VCaP (cell line): ENCODE results near the gene PARVB.

ENCODE experiments used
- H3K27ac ChIP-seq: fragments of 450-650 bp; 2 replicates; pipeline ENCODE4 v1.5.1; 2017
- CTCF ChIP-seq: fragments of 450-650 bp; conservative IDR thresholded peaks from 2 replicates; pipeline ENCODE4 v1.5.1; 2017; ENCODE audit warnings: mild to moderate bottlenecking, moderate library complexity

The PARVB gene

DNA sequence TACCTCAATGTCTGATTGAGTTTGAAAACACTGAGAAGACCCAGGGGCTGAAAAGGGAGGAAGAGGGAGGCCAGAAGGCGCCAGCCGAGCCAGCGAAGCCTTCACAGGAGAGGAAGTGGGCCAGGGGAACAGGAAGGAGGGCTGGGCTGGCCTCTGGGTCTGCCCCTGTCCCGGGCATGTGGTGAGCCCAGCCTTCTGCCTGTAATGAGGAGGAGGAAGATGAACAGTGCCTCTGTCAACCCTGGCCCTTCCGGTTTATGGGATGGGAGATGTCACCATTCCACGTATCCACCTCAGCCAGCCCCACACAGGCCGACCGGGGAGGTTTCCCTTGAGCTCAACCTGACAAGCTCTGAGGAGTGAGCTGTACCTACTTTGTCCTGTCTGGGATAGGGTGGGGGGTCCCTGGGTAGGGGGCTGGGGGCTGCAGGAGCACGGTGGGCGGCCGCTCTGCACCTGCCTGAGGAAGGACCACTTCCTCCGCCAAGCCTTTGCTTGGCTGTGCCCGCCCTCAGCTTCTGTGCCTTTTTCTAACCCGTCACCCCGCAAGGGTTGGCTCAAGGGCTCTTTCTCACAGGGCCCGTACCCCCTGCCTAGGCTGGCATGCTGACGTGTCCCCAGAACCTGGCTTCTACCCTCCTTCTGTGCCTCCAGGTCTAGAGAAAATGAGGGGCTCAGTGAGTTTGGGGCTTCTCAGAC is 158.6 kb downstream of the PARVB start:
- TF ChIP-seq CTCF, result no peak
- no peak overlapping the region for H3K27ac ChIP-seq

- TF ChIP-seq CTCF, result no peak
- H3K27ac ChIP-seq, result no peak overlapping the region
Observed at GRCh38 chr22:44183287-44183588, 159.1 kb downstream of the PARVB start.

DNA sequence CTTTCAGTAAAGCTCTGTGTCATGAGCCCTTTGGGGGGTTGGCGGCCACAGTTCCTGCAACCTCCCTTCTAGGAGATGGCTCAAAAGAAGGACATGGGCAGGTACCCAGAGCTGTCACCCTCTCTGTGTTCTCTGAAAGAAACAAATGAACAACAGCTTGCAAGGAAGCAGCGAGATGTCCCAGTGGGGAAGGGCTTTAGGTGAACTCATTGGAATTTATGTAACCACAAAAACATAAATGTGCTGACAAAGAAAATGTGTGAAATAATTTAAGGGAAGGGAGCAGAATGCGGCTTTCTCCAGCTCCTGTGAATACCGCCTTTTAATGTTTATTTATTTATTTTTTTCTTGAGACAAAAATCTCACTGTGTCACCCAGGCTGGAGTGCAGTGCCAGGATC is 159.9 kb downstream of the PARVB start:
- peak overlapping the region; percentile 52 for H3K27ac ChIP-seq
- TF ChIP-seq CTCF, result no peak

- peak overlapping the region; percentile 52 for H3K27ac ChIP-seq
- no peak for TF ChIP-seq CTCF
Observed at GRCh38 chr22:44185237-44186120, 161.4 kb downstream of the PARVB start.

DNA sequence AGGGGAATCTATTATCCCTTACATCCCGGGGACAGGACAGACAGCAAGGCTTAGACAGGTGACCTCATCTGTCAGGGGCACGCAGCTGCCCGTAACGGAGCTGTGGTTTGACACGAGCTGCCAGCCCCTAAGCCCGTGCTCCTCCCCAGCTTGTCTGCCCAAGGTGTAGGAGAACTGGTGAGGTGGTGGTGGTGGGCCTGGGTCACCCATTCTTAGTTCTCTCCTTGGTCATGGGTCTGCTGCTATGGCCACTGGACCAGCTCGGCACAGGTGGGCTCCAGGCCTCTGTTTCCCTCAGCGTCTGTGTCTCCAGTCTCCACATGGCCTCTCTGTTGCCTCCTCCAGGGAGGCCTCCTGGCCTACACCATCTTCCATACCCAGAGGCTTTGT is 162.0 kb downstream of the PARVB start:
- no peak overlapping the region for H3K27ac ChIP-seq

DNA sequence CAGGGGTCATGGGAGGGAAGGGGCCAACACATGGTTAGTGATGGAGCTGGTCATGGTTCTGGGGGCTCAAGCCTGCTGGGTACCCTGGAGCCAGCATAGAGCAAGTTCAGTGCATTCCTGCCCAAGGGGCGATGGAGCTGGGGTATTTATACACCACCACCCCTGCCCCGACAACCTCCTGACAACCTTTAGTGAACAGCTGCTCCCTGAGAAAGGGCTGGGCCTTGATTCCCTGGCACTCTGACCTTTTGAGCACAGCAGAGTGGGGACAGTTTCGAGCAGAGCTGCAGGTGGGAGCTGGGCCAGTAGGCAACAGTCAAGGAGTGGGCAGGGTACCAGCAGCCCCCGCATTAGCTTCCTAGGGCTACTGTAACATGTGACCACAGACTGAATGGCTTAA is 162.6 kb downstream of the PARVB start:
- no peak for TF ChIP-seq CTCF
- H3K27ac ChIP-seq, result no peak overlapping the region

More for the DNA sequence above, 162.0 kb downstream of the PARVB start:
- no peak for TF ChIP-seq CTCF

GRCh38 chr22:44187652-44188230 is 163.6 kb downstream of the PARVB start:
- TF ChIP-seq CTCF, result no peak

More at GRCh38 chr22:44187652-44188230, 163.6 kb downstream of the PARVB start:
- no peak overlapping the region for H3K27ac ChIP-seq
